Panc1 (cell line): ENCODE data around the gene PRKD1.

Experiments
- CTCF ChIP-seq: fragments of 450-650 bp; IDR thresholded peaks from 2 replicates; pipeline ENCODE4 v1.5.1; 2017; ENCODE audit warnings: mild to moderate bottlenecking
- POLR2AphosphoS5 ChIP-seq: IDR thresholded peaks from 2 replicates; pipeline ENCODE4 v1.6.1; 2012; ENCODE audit warnings: mild to moderate bottlenecking, low read depth, low read length, moderate library complexity
- SIN3A ChIP-seq: IDR thresholded peaks from 2 replicates; pipeline ENCODE4 v1.6.1; 2012; ENCODE audit warnings: low read depth, mild to moderate bottlenecking, low read length, moderate library complexity, borderline replicate concordance; ENCODE audit not compliant: insufficient read depth
- TCF7L2 ChIP-seq: IDR thresholded peaks from 2 replicates; pipeline ENCODE4 v1.6.1; 2011; ENCODE audit warnings: mild to moderate bottlenecking, low read depth, low read length, inconsistent platforms
- TF ChIP-seq, protein P1 (sequence below), 2 experiments: IDR thresholded peaks; 2 replicates each; pipeline ENCODE4 v1.6.1; 2011 to 2012; ENCODE audit warnings: low read depth in 2 of 2, control low read depth in 1 of 2, low read length in 1 of 2, mild to moderate bottlenecking in 1 of 2, moderate library complexity in 1 of 2; ENCODE audit not compliant: insufficient read depth in 1 of 2

GRCh38 chr14:29900609-29901350, 26.9 kb downstream of the PRKD1 start:
- no peak for TF ChIP-seq CTCF
- TF ChIP-seq, protein P1, sequence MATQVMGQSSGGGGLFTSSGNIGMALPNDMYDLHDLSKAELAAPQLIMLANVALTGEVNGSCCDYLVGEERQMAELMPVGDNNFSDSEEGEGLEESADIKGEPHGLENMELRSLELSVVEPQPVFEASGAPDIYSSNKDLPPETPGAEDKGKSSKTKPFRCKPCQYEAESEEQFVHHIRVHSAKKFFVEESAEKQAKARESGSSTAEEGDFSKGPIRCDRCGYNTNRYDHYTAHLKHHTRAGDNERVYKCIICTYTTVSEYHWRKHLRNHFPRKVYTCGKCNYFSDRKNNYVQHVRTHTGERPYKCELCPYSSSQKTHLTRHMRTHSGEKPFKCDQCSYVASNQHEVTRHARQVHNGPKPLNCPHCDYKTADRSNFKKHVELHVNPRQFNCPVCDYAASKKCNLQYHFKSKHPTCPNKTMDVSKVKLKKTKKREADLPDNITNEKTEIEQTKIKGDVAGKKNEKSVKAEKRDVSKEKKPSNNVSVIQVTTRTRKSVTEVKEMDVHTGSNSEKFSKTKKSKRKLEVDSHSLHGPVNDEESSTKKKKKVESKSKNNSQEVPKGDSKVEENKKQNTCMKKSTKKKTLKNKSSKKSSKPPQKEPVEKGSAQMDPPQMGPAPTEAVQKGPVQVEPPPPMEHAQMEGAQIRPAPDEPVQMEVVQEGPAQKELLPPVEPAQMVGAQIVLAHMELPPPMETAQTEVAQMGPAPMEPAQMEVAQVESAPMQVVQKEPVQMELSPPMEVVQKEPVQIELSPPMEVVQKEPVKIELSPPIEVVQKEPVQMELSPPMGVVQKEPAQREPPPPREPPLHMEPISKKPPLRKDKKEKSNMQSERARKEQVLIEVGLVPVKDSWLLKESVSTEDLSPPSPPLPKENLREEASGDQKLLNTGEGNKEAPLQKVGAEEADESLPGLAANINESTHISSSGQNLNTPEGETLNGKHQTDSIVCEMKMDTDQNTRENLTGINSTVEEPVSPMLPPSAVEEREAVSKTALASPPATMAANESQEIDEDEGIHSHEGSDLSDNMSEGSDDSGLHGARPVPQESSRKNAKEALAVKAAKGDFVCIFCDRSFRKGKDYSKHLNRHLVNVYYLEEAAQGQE (IDR thresholded peaks at IDR 0.05; ENCODE audit: insufficient read depth in 1 of 2, low read depth in 2 of 2, low read length in 1 of 2), result no peak
- TF ChIP-seq POLR2AphosphoS5, result no peak
- no peak for TF ChIP-seq SIN3A
- no peak for TF ChIP-seq TCF7L2
